GM19468 (cell line): ENCODE data around the gene RNF214.
A peak's percentile ranks its signal among the peaks of the same experiment; 100 is the strongest.

Experiments used
- ATAC-seq: cut with Tn5 transposase; IDR thresholded peaks from one replicate; pipeline ENCODE4 v1.9.1; 2021; ENCODE audit warnings: mild to moderate bottlenecking, moderate library complexity, moderate number of reproducible peaks; ENCODE audit not compliant: unreplicated experiment; ENCODE audit errors: extremely low read depth

The RNF214 gene

GRCh38 chr11:117279711-117280376 lies 47.4 kb downstream of the RNF214 start:
- no peak for ATAC-seq

- ATAC-seq: no peak
Observed at GRCh38 chr11:117281159-117281558, 48.7 kb downstream of the RNF214 start.

GRCh38 chr11:117281869-117282268 lies 49.4 kb downstream of the RNF214 start:
- no peak for ATAC-seq

- no peak for ATAC-seq
Observed at GRCh38 chr11:117282956-117283355, 50.5 kb downstream of the RNF214 start.

- ATAC-seq: no peak
Observed at GRCh38 chr11:117284053-117284452, 51.6 kb downstream of the RNF214 start.

DNA sequence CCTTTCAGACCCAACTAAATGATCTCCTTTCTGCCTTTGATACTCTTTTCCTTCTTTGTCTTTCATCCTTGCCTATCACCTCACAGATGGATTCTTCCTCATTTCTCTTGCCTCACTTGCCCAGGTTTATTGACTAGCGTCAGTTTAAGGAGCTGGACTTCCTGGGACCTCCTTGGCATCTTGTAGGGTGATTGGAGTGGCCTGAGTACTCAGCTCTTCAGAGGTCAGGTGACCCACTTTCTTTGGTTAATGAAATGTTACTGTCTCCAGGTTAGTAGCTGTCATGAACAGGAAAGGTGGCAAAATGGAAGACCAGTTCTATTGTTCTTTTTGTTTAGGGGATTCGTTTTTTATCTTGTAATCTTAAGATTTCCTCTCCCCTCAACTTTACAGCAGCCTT lies 54.1 kb downstream of the RNF214 start:
- ATAC-seq: no peak

- ATAC-seq: no peak
Observed at GRCh38 chr11:117287668-117288067, 55.2 kb downstream of the RNF214 start.

- no peak for ATAC-seq
Observed at GRCh38 chr11:117289795-117290194, 57.3 kb downstream of the RNF214 start.

DNA sequence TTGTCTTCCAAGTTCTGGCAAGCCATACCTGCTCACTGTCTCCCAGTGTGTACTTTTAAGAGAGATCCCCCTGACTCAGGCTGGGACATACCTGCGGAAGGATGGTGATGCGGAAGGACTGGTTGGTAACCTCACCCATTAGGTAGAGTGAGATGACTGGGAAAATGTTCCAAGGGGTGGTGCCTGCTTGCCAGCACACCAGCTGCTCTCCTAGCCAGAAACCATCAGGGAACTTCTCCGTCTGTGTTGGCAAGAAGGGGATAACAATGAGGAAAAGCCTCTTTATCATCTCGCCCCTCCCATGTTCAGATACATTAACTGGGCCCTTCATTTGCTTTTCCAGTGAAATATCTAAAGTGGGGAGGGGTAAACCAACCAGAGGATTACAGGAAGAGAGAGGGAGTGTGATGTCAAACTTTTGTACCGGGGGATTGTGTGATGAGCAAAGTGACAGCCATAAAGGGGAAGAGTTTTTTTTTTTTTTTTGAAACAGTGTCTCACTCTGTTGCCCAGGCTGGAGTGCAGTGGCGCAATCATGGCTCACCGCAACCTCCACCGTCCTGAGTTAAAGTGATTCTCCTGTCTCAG lies 58.4 kb downstream of the RNF214 start, which contains the start of gene BACE1-AS:
TSS of gene BACE1-AS (plus strand) at position 538 of the 588 bp plus-strand sequence.
- ATAC-seq: no peak

DNA sequence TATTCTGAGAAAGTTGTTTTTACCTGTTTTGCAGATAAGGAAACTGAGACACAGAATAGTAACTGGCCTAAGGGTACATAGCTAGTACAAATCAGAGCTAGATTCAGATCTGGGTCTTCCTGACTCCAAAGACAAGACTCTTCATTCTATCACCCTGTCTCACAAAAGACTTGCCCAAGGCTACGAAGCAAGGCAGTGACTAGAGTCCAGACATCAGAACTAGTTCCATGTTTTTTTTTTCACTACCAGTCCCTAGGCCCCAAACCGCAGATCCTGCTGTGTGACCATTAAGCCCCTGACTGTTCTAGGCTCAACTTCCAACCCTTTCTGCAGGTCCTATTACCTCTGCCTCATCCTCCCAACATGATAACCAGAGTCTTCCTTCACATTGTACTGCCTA lies 60.1 kb downstream of the RNF214 start:
- ATAC-seq: no peak

DNA sequence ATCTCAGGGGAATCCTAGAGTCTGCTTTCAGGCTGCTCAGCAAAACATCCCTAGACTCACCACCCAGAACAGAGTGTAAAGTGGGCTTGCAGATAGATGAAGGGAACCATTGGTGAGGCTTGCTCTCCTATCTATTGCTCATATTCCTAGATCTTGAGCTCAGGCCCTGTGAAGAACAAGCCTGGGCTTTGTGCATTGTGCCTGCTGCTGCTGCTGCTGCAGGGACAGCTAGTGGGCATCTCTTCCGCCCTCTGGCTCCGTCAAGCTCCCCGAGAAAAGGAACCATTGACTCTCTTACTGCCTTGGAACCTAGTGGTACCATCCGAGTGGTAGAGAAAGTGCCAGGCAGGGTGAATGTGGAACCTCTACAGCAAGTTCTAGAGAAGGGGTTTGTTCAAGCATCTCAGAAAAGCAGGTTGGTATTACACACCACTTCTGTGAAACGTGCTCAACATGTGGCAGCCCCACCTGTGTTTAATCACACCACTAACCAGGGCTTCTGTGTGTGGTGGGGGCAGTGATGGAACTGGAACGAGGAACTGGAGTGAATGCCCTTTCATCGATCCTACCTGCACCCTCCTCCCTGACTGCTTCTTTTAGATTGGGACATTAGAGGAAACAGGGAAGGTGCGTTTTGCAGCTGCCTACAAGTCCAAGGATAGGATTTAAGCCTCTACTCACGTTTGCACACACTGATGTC lies 63.1 kb downstream of the RNF214 start:
- ATAC-seq: no peak

GRCh38 chr11:117296881-117297280 lies 64.4 kb downstream of the RNF214 start:
- no peak for ATAC-seq

- ATAC-seq: no peak
Observed at GRCh38 chr11:117298195-117298594, 65.7 kb downstream of the RNF214 start.

DNA sequence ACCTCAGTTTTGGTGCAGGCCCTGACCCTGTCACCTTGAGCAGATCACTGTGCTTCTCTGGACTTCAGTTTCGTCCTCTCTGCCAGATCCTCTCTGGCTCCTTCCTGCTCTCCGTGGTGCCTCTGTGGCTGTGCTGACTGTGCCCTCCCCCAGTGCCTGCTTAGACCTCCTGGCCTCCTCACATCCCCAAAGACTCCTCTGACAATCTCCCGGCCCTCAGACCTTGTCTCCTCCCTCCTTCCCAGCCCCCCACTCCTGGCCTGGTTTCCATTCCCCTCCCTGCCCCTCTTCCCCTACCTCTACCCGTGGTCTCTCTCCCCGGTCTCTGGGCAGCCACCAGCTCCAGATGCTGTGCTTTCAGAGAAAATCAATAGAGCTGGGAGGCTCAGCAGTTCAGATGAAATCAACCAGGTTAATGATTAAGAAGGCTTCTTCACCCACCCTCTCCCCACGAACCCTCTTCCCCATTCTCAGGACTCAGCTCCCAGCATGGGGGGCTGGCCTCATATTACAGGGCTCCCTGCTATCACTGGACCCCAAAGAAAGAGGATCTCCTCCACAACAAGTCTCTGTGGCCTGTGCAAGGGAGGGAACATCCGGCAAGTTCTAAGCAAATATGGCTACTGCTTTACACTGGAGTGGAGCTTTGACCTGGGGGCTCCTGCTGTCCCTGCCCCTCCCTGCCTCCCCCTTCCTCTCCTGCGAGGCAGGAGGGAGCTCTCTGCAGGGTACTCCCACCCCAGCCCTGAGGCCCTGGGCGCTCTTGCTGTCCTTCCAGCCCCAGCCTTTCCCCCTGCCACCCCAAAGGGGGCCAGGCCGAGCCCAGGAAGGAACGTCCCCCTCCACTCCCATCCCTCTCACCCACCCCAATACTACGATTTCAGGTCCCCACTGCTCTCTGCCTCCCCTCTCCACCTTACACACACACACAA lies 67.1 kb downstream of the RNF214 start:
- no peak for ATAC-seq

- no peak for ATAC-seq
Observed at GRCh38 chr11:117300283-117300663, 67.8 kb downstream of the RNF214 start.

GRCh38 chr11:117300773-117301172 lies 68.3 kb downstream of the RNF214 start:
- no peak for ATAC-seq

- ATAC-seq: peak; percentile 17
Observed at GRCh38 chr11:117302228-117302627, 69.8 kb downstream of the RNF214 start.

DNA sequence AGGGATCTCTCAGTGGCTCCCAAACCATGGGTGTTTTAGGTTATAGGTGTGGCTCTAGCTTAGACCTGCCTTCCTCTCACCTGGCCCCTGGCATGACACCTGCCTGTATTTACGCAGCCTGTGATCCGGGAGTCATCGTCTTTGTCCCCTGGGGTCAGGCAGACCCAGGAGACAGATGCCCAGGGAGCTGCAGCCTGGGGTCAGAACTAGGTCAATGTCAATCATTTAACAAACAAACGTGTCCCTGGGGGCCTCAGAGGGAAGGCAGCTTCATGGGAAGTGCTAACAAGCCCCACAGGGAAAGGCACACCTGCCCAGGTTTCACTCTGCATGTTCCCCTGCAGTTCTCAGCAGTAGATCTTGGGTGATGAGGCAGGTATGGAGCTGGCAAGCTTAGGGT lies 70.6 kb downstream of the RNF214 start:
- no peak for ATAC-seq

DNA sequence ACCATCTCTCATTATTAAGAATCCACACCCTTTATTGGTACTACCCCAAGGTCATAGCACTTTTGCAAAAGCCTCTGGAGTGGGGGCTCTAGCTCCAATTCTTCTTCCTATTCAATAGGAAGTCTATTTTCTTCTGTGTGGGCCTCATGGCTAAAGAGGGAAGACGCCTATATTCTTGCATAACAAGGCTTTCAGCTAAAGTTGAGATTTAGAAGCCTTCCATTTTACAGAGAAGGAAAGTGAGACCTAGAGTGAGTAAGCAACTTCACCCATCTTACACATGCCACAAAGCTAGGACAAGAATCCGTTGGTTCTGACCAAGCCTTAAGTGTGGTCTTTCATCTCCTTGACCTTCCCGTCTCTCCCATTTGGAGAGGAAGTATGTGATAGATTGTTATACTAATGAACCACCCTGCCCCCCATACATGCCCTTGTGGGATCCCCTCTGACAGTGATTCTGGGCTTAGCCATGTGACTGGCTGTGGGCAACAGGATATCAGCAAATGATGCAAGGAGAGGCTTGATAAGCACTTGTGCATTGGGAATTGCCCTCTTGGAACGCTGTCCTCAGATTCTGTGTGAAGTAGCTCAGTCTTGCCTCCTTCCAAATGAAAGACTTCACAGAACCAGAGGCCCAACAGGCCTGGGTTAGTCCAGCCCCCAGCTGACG lies 71.3 kb downstream of the RNF214 start:
- ATAC-seq: no peak

GRCh38 chr11:117305145-117305544 lies 72.7 kb downstream of the RNF214 start:
- no peak for ATAC-seq
